Astrocyte of the spinal cord (primary cell): Measurements from ENCODE around the gene IFI44.

Source experiments
- DNase-seq: peaks from one replicate; pipeline ENCODE4 v3.0.0; 2011; ENCODE audit warnings: low read depth, low spot score
- H3K4me3 ChIP-seq: 2 replicates; pipeline ENCODE4 v1.5.1; 2011; ENCODE audit warnings: low read depth, mild to moderate bottlenecking, low read length, moderate library complexity
- in situ Hi-C: cut with HindIII; loops from 2 replicates; pipeline ENCODE4 v1.10.0; 2017; ENCODE audit warnings: low sequenced_read_pairs
- TF ChIP-seq, protein P1 (sequence below): IDR thresholded peaks from 2 replicates; pipeline ENCODE4 v1.5.1; 2012; ENCODE audit warnings: low read depth, mild to moderate bottlenecking, low read length, inconsistent platforms

Gene IFI44

DNA sequence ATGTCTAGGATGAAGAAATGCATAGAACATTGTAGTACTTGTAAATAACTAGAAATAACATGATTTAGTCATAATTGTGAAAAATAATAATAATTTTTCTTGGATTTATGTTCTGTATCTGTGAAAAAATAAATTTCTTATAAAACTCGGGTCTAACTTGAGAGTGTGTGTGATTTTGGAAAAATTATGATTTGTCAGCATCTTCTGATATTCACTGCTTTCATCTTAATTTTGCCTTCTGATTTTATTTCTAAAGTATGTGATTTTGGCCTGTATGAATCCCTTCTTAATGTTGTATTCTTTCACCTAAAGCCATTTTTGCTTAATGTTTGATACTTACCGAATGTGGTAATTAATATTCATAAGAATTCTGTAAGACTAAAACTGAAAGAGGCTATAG is 14.3 kb downstream of the IFI44 start:
- H3K4me3 ChIP-seq, result no peak overlapping the region
- in situ Hi-C loops, result no loop called here
- DNase-seq, result no peak
- TF ChIP-seq, protein P1, sequence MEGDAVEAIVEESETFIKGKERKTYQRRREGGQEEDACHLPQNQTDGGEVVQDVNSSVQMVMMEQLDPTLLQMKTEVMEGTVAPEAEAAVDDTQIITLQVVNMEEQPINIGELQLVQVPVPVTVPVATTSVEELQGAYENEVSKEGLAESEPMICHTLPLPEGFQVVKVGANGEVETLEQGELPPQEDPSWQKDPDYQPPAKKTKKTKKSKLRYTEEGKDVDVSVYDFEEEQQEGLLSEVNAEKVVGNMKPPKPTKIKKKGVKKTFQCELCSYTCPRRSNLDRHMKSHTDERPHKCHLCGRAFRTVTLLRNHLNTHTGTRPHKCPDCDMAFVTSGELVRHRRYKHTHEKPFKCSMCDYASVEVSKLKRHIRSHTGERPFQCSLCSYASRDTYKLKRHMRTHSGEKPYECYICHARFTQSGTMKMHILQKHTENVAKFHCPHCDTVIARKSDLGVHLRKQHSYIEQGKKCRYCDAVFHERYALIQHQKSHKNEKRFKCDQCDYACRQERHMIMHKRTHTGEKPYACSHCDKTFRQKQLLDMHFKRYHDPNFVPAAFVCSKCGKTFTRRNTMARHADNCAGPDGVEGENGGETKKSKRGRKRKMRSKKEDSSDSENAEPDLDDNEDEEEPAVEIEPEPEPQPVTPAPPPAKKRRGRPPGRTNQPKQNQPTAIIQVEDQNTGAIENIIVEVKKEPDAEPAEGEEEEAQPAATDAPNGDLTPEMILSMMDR, result no peak

DNA sequence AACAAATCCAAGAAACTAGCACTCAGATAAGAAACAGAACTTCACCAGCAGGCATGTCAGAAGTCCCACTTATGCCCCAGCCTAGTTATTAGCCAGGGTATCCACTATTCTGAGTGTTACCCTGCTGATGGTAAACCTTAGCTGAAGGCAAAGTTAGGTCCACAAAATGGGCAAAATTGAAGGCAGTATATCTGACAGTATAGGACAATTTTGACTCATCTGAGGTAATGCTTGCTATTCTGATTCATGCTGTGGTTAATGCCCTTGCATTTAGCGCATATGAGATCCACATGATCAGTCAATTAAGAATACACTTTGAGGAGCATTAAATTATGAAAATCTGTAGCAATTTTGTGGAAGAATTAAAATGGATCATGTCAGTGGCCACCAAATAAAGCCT is 15.1 kb downstream of the IFI44 start:
- no peak for DNase-seq
- TF ChIP-seq, protein P1, result no peak
- in situ Hi-C loops, result no loop called here
- H3K4me3 ChIP-seq, result no peak overlapping the region

DNA sequence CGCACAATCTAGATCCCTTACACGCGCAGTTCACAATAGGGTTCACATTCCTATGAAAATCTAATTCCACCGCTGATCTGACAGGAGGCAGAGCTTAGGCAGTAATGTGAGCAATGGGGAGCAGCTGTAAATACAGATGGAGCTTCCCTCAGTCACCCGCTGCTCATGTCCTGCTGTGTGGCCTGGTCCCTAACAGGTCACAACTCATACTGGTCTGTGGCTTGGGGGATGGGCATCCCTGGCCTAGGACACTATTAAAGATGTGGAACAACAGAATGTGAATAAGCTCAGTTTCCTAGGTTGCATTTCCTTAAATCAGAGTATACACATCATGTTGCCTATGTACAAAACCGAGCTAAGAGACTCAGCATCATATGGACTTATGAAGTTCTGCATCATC is 16.2 kb downstream of the IFI44 start:
- DNase-seq, result no peak
- H3K4me3 ChIP-seq, result no peak overlapping the region
- TF ChIP-seq, protein P1, result no peak
- in situ Hi-C loops, result no loop called here

DNA sequence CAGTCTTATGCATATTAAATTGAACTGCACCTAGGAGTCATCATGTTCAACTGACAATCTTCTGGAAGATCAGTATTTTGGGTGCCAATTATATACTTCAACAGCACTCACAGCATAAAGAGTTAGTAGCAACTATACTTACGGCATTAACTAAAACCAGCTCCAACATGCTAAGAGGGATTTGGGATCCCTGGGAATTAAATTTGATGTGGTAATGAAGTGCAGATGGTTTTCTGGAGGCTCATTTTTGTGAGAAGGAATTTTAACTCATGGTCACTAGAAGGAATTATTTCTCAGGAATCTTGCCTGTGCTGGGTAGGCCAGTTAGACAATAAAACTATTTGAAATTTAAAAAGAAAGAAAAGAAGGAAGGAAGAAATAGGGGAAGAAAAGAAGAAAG is 18.3 kb downstream of the IFI44 start:
- no peak for DNase-seq
- in situ Hi-C loops, result no loop called here
- TF ChIP-seq, protein P1, result no peak
- no peak overlapping the region for H3K4me3 ChIP-seq

DNA sequence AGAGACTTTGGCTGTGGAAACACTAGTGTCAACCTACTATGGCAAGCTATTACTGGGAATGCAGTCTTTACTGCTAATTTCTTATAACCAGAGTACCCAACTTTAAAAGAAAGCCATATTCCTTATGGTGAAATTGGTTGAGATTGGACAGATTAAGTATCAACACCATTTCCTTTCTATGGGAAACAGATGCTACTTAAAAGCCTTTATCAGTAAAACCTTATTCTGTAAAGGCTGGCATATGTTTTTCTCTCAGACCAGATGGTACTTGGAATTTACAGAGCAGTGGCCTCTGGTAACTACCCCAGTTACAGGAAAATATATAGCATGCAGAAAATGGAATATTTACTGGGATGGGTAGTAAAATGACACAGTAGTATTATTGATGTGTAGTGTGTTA is 18.8 kb downstream of the IFI44 start:
- in situ Hi-C loops, result no loop called here
- no peak for DNase-seq
- TF ChIP-seq, protein P1, result no peak
- H3K4me3 ChIP-seq, result no peak overlapping the region

DNA sequence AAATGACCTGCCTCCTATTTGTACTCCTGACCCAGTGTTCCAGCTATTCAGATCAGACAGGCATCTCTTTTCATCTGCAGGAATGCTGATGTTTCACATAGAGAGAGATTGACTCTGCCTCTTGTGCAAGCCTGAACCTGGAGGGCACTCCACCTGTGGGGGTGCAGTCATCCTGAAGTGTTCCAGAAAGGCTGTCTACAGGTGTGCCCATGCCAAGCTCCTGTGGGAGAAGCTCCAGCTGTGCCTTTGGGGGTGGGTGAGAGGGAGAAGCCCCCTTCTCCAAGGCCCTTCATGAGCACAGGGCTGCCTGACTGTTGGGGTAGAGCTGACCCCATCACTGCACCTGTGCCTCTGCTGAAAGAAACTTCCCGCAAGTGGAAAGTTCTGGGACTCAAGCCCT is 22.8 kb downstream of the IFI44 start:
- in situ Hi-C loops, result no loop called here
- TF ChIP-seq, protein P1, result no peak
- H3K4me3 ChIP-seq, result no peak overlapping the region
- no peak for DNase-seq

DNA sequence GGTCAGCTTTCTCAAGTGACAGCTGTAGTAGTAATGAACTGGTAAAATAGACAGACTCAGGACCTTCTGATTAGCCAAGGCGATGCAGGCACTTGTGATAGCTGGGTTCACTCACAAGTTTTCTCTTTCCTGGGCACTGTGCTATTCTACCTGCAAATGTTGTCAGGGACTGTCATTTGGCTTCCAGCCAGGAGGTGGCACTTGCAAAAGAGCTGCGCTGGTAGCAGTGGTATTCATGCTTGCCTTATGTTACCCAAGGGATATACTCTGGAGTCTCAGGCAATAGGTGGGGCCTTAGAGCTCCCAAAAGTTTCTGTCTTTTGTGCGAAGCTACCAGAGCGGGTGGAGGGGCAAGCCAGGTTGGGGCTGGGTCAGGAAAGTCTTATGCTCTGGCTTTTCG is 23.5 kb downstream of the IFI44 start:
- in situ Hi-C loops, result no loop called here
- no peak for DNase-seq
- no peak overlapping the region for H3K4me3 ChIP-seq
- TF ChIP-seq, protein P1, result no peak
